ENCODE measurements around the gene PANK4.

DNA sequence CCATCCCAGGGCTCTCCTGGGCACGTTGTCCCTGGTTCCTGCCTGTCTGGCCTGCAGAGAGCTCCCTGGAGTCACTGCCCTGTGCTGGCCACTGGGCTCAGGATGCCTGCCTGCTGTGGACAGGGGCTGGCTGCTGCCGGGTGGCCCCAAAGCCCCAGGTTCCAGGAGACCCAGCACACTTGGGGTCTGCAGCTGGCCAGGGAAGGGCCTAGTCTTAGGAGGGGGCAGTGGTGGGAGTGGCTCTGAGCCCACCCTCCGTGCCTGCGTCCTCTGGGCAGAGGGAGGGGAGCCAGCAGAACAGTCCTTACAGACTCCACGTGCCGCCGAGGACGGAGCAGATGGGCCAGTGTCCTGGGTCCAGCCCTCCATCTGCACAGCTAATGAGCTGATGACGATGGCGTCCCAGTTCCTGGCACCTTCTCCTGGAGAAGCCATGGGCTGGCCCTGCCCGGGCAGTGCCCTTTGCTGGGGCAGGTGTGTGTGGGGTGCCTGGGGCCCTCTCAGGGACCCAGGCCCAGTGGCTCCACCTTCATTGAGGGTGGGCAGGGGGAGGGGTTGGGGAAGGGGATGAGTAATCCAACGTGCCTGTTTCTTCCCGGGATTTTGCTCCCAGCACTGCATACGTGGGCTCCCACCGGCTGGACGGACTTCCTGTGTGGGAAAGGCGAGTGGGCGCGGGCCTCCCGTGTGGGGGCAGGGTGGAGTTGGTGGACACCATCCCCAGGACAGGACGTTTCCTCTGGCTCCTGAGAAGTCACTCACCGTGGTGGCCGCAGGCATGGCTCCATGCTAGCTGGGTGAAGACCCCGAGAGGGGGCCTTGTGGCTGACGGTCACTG lies 57.1 kb downstream of the PANK4 start:
- TF ChIP-seq, protein P1, sequence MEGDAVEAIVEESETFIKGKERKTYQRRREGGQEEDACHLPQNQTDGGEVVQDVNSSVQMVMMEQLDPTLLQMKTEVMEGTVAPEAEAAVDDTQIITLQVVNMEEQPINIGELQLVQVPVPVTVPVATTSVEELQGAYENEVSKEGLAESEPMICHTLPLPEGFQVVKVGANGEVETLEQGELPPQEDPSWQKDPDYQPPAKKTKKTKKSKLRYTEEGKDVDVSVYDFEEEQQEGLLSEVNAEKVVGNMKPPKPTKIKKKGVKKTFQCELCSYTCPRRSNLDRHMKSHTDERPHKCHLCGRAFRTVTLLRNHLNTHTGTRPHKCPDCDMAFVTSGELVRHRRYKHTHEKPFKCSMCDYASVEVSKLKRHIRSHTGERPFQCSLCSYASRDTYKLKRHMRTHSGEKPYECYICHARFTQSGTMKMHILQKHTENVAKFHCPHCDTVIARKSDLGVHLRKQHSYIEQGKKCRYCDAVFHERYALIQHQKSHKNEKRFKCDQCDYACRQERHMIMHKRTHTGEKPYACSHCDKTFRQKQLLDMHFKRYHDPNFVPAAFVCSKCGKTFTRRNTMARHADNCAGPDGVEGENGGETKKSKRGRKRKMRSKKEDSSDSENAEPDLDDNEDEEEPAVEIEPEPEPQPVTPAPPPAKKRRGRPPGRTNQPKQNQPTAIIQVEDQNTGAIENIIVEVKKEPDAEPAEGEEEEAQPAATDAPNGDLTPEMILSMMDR (IDR thresholded peaks at IDR 0.05; ENCODE audit: extremely low read depth in 1 of 2, insufficient read depth in 1 of 2, low read depth in 1 of 2, low read length in 2 of 2) = no peak
- TF ChIP-seq POLR2A (IDR thresholded peaks at IDR 0.05; ENCODE audit: low read depth, low read length) (no peak), EZH2 (IDR thresholded peaks at IDR 0.05; ENCODE audit: borderline replicate concordance, low read depth, low read length, severe bottlenecking) (no peak)

All from endothelial cell of umbilical vein (primary cell).